Tibial artery (tissue), 4 donors: ENCODE data around the gene STOML2.

ENCODE experiments used
- DNase-seq, 2 donors: peaks; one replicate each; pipeline ENCODE4 v3.0.0-alpha.2; 2019
- H3K27ac ChIP-seq, 2 donors: fragments of 200-600 bp; sonication (generic) in 1 of 2; 1 replicate in 1 of 2; 2 replicates in 1 of 2; pipeline ENCODE4 v1.5.1; 2018 to 2019; ENCODE audit warnings: mild to moderate bottlenecking in 1 of 2
- H3K27me3 ChIP-seq, 2 donors: fragments of 200-600 bp; sonication (generic) in 1 of 2; one replicate each; pipeline versions ENCODE4 v1.5.1 to v1.6.0; 2016 to 2019
- H3K36me3 ChIP-seq, 3 donors: fragments of 200-600 bp; sonication (generic) in 2 of 3; one replicate each; pipeline ENCODE4 v1.5.1; 2016 to 2019; ENCODE audit warnings: mild to moderate bottlenecking in 2 of 3
- H3K4me1 ChIP-seq, 4 donors: fragments of 200-600 bp; sonication (generic) in 2 of 4; 1 replicate in 3 of 4; 2 replicates in 1 of 4; pipeline ENCODE4 v1.5.1; 2016 to 2019
- H3K4me3 ChIP-seq, 2 donors: fragments of 200-600 bp; sonication (generic) in 1 of 2; 1 replicate in 1 of 2; 2 replicates in 1 of 2; pipeline ENCODE4 v1.5.1; 2018 to 2019; ENCODE audit warnings: mild to moderate bottlenecking in 2 of 2
- H3K9me3 ChIP-seq, 3 donors: fragments of 200-600 bp; sonication (generic) in 1 of 3; one replicate each; pipeline ENCODE4 v1.5.1; 2016 to 2019
- intact Hi-C: fragments of 100-400 bp; cut with DNase I; formaldehyde crosslinking; loops from one replicate; pipeline ENCODE4 v1.15.0; 2023; ENCODE audit warnings: low total_unique reads
- TF ChIP-seq, protein P1 (sequence below), 2 experiments: fragments of 200-600 bp in 1 of 2; fragments of 450-650 bp in 1 of 2; IDR thresholded peaks; one replicate each; pipeline ENCODE4 v1.5.1; 2017 to 2019; ENCODE audit warnings: antibody characterized with exemption in 2 of 2, mild to moderate bottlenecking in 1 of 2, moderate library complexity in 1 of 2

Gene STOML2

DNA sequence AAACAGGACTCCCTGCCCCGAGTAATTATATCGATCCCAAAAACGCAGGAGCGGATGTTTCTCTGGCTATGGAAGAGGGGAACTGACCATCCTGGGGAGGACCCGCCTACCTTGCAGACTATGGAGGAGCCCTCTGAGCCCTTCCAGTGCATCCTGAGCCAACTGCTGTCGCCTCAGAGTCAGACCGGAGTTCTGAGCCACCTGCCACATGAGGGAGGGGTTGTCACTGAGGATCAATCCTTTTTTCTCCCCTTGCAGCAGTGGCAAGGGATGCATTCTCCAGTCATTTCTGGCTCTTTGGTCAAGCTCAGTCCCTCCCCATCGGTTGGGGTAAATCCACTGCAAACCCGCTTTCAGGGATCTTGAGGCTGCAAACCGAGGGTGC, 23.9 kb downstream of the STOML2 start:
- DNase-seq = peak in 1 of 2 donors; percentile 58
- TF ChIP-seq, protein P1, sequence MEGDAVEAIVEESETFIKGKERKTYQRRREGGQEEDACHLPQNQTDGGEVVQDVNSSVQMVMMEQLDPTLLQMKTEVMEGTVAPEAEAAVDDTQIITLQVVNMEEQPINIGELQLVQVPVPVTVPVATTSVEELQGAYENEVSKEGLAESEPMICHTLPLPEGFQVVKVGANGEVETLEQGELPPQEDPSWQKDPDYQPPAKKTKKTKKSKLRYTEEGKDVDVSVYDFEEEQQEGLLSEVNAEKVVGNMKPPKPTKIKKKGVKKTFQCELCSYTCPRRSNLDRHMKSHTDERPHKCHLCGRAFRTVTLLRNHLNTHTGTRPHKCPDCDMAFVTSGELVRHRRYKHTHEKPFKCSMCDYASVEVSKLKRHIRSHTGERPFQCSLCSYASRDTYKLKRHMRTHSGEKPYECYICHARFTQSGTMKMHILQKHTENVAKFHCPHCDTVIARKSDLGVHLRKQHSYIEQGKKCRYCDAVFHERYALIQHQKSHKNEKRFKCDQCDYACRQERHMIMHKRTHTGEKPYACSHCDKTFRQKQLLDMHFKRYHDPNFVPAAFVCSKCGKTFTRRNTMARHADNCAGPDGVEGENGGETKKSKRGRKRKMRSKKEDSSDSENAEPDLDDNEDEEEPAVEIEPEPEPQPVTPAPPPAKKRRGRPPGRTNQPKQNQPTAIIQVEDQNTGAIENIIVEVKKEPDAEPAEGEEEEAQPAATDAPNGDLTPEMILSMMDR (IDR thresholded peaks at IDR 0.05) = no peak
- H3K27ac ChIP-seq = peak overlapping the region; percentile 61 to 78
- no peaks in the 10 kb centered on the region for H3K9me3 ChIP-seq
- H3K36me3 ChIP-seq = peaks cover 0 to 16% (median 0%) of the 10 kb centered on the region in 3 donors
- peak overlapping the region; percentile 58 to 68 for H3K4me3 ChIP-seq
- intact Hi-C loops = no loop called here
- H3K27me3 ChIP-seq = no peaks in the 10 kb centered on the region
- peaks cover 0 to 18% (median 12%) of the 10 kb centered on the region in 4 donors for H3K4me1 ChIP-seq

DNA sequence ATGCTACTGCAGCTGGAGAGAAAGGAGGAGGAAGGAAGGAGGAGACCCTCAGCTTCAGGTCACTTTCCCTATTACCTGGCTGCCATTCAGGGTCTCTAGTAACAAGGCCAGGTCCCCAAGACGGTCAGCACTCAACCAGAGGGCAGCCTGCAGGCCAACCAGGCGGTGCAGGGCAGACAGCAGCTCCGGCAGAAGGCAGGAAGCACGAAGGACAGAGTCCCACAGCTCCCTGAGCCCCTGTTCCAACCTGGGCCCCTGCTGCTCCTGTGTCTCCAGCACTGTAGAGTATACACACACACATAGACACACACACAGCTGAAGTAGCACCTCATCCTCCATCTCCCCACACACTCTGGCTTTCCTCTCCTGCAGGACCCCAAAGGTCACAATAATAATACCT, 24.9 kb downstream of the STOML2 start:
- no peak for DNase-seq
- Histone ChIP-seq H3K27me3 (no peaks in the 10 kb centered on the region), H3K27ac (no peak overlapping the region), H3K4me3 (no peak overlapping the region), H3K36me3 (peaks cover 0 to 18% (median 0%) of the 10 kb centered on the region in 3 donors), H3K4me1 (peaks cover 0 to 20% (median 13%) of the 10 kb centered on the region in 4 donors), H3K9me3 (no peaks in the 10 kb centered on the region)
- intact Hi-C loops = no loop called here
- TF ChIP-seq, protein P1 (IDR thresholded peaks at IDR 0.05) = no peak

DNA sequence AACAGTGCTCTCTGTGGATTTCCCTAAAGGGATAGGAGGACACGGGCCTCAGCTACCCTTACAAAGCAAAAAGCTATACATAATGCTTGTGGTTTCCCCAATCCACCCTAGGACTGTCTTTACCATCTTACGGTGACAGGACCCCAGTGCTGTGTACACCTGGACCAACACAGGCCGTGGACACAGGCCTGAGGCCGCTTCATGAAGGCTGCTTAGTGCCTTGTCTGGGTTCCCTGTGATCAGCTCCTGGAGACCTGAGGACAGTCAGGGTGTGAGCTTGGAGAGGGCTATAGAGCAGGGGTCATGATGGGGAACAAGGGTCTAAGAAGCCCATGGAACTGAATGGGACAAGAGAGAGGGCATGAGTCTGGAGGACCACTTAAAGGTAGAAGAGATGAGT, 26.1 kb downstream of the STOML2 start:
- H3K4me3 ChIP-seq = no peak overlapping the region
- H3K4me1 ChIP-seq = peaks cover 0 to 23% (median 16%) of the 10 kb centered on the region in 4 donors
- TF ChIP-seq, protein P1 (IDR thresholded peaks at IDR 0.05) = no peak
- no peak overlapping the region for H3K27ac ChIP-seq
- H3K27me3 ChIP-seq = no peaks in the 10 kb centered on the region
- peaks cover 0 to 18% (median 0%) of the 10 kb centered on the region in 3 donors for H3K36me3 ChIP-seq
- peak in 1 of 2 donors; percentile 27 for DNase-seq
- intact Hi-C loops = no loop called here
- H3K9me3 ChIP-seq = no peaks in the 10 kb centered on the region

DNA sequence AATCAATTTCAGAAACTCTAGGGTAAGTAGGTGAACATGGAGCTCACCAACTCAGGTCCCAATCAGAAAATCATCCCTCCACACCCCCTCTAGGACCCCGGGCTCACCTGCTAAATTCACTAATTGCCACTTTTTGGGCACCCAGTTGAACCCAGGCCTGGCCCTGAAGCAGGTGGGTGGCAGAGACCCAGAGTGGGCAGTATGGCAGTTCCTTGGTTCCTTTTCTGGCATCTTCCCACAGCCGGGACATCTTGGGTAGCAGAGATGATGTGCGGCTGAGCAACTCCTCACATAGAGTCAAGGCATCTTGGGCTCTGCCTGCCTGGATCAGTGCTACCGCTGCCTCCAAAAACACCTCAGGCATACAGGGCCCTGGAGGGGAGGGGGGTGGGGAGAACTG, 27.6 kb downstream of the STOML2 start:
- TF ChIP-seq, protein P1 (IDR thresholded peaks at IDR 0.05) = no peak
- intact Hi-C loops = no loop called here
- DNase-seq = peak in 1 of 2 donors; percentile 48
- Histone ChIP-seq H3K4me1 (peaks cover 0 to 29% (median 24%) of the 10 kb centered on the region in 4 donors), H3K36me3 (peaks cover 0 to 18% (median 0%) of the 10 kb centered on the region in 3 donors), H3K27ac (no peak overlapping the region), H3K9me3 (no peaks in the 10 kb centered on the region), H3K27me3 (no peaks in the 10 kb centered on the region), H3K4me3 (no peak overlapping the region)

DNA sequence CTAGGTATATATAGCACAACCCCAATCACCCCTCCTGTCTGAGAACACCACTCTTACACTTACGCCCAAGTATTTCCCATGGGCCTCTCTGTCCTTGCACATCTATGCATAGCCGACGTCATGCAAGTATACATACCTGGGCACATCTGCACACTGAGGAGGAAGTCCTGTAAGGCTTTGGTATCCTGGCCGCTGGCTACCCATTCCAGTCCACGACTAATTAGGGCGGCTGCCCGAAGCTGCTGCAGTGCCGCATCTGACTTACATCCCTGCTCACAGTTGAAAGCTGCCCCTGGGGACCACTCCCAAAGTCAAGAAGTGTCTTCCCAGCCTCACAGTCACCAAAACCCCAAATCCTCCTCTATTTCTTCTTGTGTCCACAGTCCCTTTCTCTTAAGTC, 28.1 kb downstream of the STOML2 start:
- intact Hi-C loops = no loop called here
- TF ChIP-seq, protein P1 (IDR thresholded peaks at IDR 0.05) = no peak
- no peak overlapping the region for H3K4me3 ChIP-seq
- peaks cover 0 to 18% (median 0%) of the 10 kb centered on the region in 3 donors for H3K36me3 ChIP-seq
- H3K9me3 ChIP-seq = no peaks in the 10 kb centered on the region
- no peaks in the 10 kb centered on the region for H3K27me3 ChIP-seq
- peaks cover 0 to 33% (median 29%) of the 10 kb centered on the region in 4 donors for H3K4me1 ChIP-seq
- H3K27ac ChIP-seq = no peak overlapping the region
- peak in 1 of 2 donors; percentile 54 for DNase-seq

DNA sequence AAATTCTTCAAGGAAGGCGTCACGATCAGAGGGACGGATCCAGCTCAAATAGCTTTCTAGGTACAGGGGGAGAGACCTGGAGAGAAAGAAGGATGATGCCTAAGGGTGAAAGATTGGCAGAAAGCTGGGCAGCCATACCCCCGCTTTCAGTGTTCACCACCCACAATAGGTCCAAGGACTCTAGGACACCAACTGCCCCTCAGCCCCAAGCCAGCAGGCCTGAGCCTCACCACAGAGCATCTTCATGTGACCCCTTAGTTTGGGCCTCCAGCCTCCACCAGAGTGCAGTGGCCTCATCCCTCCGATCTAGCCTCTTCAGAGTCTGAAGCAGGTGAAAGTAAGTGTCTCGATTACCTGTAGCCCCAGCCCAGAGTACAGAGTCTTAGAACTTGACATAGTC, 28.8 kb downstream of the STOML2 start:
- intact Hi-C loops = no loop called here
- TF ChIP-seq, protein P1 (IDR thresholded peaks at IDR 0.05) = no peak
- Histone ChIP-seq H3K4me1 (peaks cover 0 to 36% (median 32%) of the 10 kb centered on the region in 4 donors), H3K4me3 (no peak overlapping the region), H3K27me3 (no peaks in the 10 kb centered on the region), H3K36me3 (peaks cover 0 to 18% (median 0%) of the 10 kb centered on the region in 3 donors), H3K27ac (no peak overlapping the region), H3K9me3 (no peaks in the 10 kb centered on the region)
- peak in 1 of 2 donors; percentile 46 for DNase-seq
